H1 (cell line): Measurements from ENCODE around the gene P2RX2. TPM values are rescaled to one million over a fixed set of nuclear protein-coding genes. Genes with fewer than 3 reads are reported as not detected.

Experiments used
- ASH2L ChIP-seq: fragments of 200-600, 300-600 bp; sonication (generic); IDR thresholded peaks from one replicate; pipeline ENCODE4 v1.7.1; 2017; ENCODE audit warnings: low read length
- GABPA ChIP-seq: IDR thresholded peaks from 2 replicates; pipeline ENCODE4 v1.6.1; 2011; ENCODE audit warnings: mild to moderate bottlenecking, low read length, moderate library complexity, borderline replicate concordance; ENCODE audit not compliant: insufficient read depth
- TAF1 ChIP-seq: IDR thresholded peaks from 2 replicates; pipeline ENCODE4 v1.6.1; 2011; ENCODE audit warnings: mild to moderate bottlenecking, low read depth, low read length
- TEAD4 ChIP-seq: IDR thresholded peaks from 2 replicates; pipeline ENCODE4 v1.6.1; 2012; ENCODE audit warnings: low read depth, low read length, inconsistent platforms, mixed read lengths
- polyA plus RNA-seq, 7 experiments: library from polyadenylated mRNA; depleted of rRNA in 3 of 7; stranded (reverse) in 5 of 7; unstranded in 2 of 7; fragments of >200 nt in 5 of 7; fragments of 200-250 nt in 2 of 7; gene quantifications; 1 replicate in 5 of 7; 2 replicates in 1 of 7; 4 replicates in 1 of 7; pipeline versions ENCODE4 v1.2.1 to v1.2.3, GENCODE V29; 2011 to 2013; ENCODE audit warnings: missing spikeins in 2 of 7, mixed read lengths in 2 of 7
- total RNA-seq: library from RNA; stranded (reverse); fragmentation: NEBNext Ultra II Directional; extraction: Animal tissue kit (Norgen Biotek cat#: 25700); gene quantifications from 2 replicates; pipeline ENCODE4 v1.2.1, GENCODE V29; 2021

P2RX2 gene
- total and polyA plus RNA-seq, 2 of the 8 experiments (the other 6 are each of a cell fraction or from before 2014, with no cell fraction given), result 0.84 to 2.2 TPM

DNA sequence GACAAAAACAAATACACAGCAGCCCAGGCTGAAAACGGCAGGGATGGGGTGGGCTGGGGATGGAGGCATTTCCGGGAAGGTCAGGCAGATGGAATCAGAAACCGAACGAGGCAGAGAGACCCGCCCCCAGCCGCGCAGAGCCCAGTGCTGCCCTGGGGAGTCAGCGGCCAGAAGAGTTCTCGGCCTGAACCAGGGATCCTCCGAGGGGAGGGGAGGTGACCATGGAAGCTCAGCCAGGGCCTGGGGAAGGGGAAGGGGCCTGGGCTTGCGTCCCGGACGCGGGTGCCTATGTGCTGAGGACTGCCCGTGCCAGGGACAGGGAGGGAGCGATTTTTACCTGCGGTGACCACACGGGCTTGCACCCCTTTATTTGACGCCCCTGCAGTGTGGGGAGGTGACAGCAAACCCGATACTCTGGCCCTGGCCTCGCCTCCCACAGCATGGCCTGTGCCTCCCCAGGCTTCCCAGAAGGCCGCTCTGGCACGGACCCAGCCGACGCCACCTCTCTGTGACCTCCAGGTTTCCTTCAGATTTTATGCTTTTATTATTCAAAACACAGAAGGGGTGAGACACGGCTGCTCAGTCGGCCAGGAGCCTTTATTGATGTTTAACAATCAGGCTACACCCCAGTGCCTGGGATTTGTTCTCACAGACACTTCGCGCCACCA, 15.9 kb upstream of the P2RX2 start (continued):
- TF ChIP-seq TEAD4, result no peak
- no peak for TF ChIP-seq GABPA
- TF ChIP-seq ASH2L, result no peak
- TF ChIP-seq TAF1, result no peak
